IPS DF 6.9 (cell line): ENCODE measurements around the gene TXNDC2.

Experiments
- DNase-seq: peaks from one replicate; pipeline ENCODE4 v3.0.0-alpha.2; 2013; ENCODE audit warnings: low read depth, low spot score
- H3K27ac ChIP-seq: one replicate; pipeline ENCODE4 v1.5.1; 2013; ENCODE audit warnings: low read length, control low read depth
- H3K27me3 ChIP-seq: 2 replicates; pipeline ENCODE4 v1.6.1; 2013; ENCODE audit warnings: mild to moderate bottlenecking, low read length; ENCODE audit not compliant: control insufficient read depth, insufficient read depth
- H3K36me3 ChIP-seq: 2 replicates; pipeline ENCODE4 v1.6.1; 2013; ENCODE audit warnings: low read length; ENCODE audit not compliant: control insufficient read depth, insufficient read depth
- H3K4me1 ChIP-seq: 2 replicates; pipeline ENCODE4 v1.6.1; 2013; ENCODE audit warnings: low read length; ENCODE audit not compliant: control insufficient read depth, insufficient read depth
- H3K4me3 ChIP-seq: 2 replicates; pipeline ENCODE4 v1.5.1; 2013; ENCODE audit warnings: mild to moderate bottlenecking, low read length
- H3K9me3 ChIP-seq: 2 replicates; pipeline ENCODE4 v1.6.1; 2013; ENCODE audit warnings: low read length, inconsistent platforms; ENCODE audit not compliant: control insufficient read depth, insufficient read depth
- WGBS: extraction: QIAGEN DNeasy Blood & Tissue Kit; methylation state at CpG from one replicate; pipeline ENCODE4 v1.1.7; 2013; ENCODE audit warnings: mixed read lengths, missing lambda C conversion rate; ENCODE audit not compliant: insufficient read length, insufficient coverage; 5-methylcytosine and 5-hydroxymethylcytosine counted together

The TXNDC2 gene

GRCh38 chr18:9885170-9886004 is at the start of gene TXNDC2:
TSS of gene TXNDC2 (plus strand) at chr18:9885973. CDS start at chr18:9886681, 708 bp downstream.
- no peak within 1 kb of the TSS for H3K27ac ChIP-seq
- no peak within 1 kb of the TSS for H3K4me3 ChIP-seq
- H3K9me3 ChIP-seq: no peaks in the 10 kb centered on the region
- no CpG with 5 or more reads among the region's 8 CpGs for WGBS
- no peaks in the 10 kb centered on the region for H3K36me3 ChIP-seq
- no peak for DNase-seq
- no peaks in the 10 kb centered on the region for H3K27me3 ChIP-seq
- no peaks in the 10 kb centered on the region for H3K4me1 ChIP-seq

- H3K36me3 ChIP-seq: no peaks in the 10 kb centered on the region
- peak; percentile 63 for DNase-seq
- peaks cover 10% of the 10 kb centered on the region; the same call in 1 of the 2 replicates for H3K4me1 ChIP-seq
- no CpG with 5 or more reads among the region's 10 CpGs for WGBS
- no peaks in the 10 kb centered on the region for H3K27me3 ChIP-seq
- no peak overlapping the region for H3K4me3 ChIP-seq
- no peak overlapping the region for H3K27ac ChIP-seq
- H3K9me3 ChIP-seq: no peaks in the 10 kb centered on the region
These were observed 47.5 kb upstream of the TXNDC2 start for GRCh38 chr18:9838144-9838877.

GRCh38 chr18:9839211-9839610 is 46.6 kb upstream of the TXNDC2 start:
- no peak for DNase-seq
- Histone ChIP-seq H3K36me3 (no peaks in the 10 kb centered on the region), H3K27ac (no peak overlapping the region), H3K4me3 (no peak overlapping the region), H3K4me1 (peaks cover 10% of the 10 kb centered on the region; the same call in 1 of the 2 replicates), H3K9me3 (no peaks in the 10 kb centered on the region), H3K27me3 (no peaks in the 10 kb centered on the region)
- WGBS: no CpG with 5 or more reads among the region's 8 CpGs

DNA sequence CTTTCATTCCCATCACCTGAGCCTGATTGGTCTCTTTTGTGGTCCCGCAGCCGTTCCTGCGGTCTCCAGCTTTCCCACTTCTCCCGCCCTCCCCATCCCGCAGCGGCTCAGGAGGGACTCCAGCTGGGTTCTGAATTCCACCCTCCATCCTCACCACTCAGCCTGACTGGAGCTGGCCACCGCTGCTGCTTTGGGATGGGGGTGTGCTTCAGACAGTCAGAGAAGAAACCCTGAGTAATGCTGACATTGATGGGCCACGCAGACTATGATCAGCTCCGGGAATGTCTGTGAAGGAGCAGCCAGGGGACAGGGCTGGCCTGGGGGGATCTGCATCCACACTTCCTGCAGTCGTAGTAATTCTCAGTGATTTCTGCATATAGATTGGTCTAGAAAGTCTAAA is 45.9 kb upstream of the TXNDC2 start:
- DNase-seq: no peak
- no peak overlapping the region for H3K4me3 ChIP-seq
- H3K27me3 ChIP-seq: no peaks in the 10 kb centered on the region
- WGBS: no CpG with 5 or more reads among the region's 10 CpGs
- H3K9me3 ChIP-seq: no peaks in the 10 kb centered on the region
- H3K4me1 ChIP-seq: peaks cover 10% of the 10 kb centered on the region; the same call in 1 of the 2 replicates
- no peaks in the 10 kb centered on the region for H3K36me3 ChIP-seq
- H3K27ac ChIP-seq: no peak overlapping the region

- no peak for DNase-seq
- H3K36me3 ChIP-seq: no peaks in the 10 kb centered on the region
- no CpG with 5 or more reads among the region's 4 CpGs for WGBS
- no peak overlapping the region for H3K27ac ChIP-seq
- no peaks in the 10 kb centered on the region for H3K27me3 ChIP-seq
- H3K4me1 ChIP-seq: peaks cover 8% of the 10 kb centered on the region; the same call in 1 of the 2 replicates
- H3K4me3 ChIP-seq: no peak overlapping the region
- no peaks in the 10 kb centered on the region for H3K9me3 ChIP-seq
These were observed 44.0 kb upstream of the TXNDC2 start for GRCh38 chr18:9841752-9842151.

- Histone ChIP-seq H3K4me1 (peaks cover 8% of the 10 kb centered on the region; the same call in 1 of the 2 replicates), H3K36me3 (no peaks in the 10 kb centered on the region), H3K4me3 (no peak overlapping the region), H3K27me3 (no peaks in the 10 kb centered on the region), H3K27ac (no peak overlapping the region), H3K9me3 (no peaks in the 10 kb centered on the region)
- no peak for DNase-seq
- WGBS: no CpG with 5 or more reads among the region's 6 CpGs
These were observed 43.3 kb upstream of the TXNDC2 start for GRCh38 chr18:9842448-9842847.

DNA sequence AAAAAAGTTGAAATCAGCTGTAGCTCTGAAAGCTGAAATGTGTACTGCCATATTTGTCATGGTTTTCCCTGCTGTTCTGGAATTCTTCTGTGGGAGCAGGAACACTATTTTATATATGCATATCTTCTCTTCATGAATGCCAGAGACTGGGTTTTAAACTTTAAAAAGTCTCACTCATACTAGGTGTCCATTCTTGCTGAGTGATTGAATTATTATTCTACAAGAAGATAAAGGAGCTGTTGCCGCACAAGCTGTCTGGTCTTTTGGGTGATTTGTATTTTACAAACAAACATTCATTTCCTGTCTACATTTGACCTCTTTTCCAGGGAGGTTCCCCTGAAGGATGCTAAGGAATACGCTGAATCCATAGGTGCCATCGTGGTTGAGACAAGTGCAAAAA is 40.5 kb upstream of the TXNDC2 start:
- Histone ChIP-seq H3K27ac (no peak overlapping the region), H3K4me3 (no peak overlapping the region), H3K4me1 (peaks cover 1% of the 10 kb centered on the region), H3K9me3 (no peaks in the 10 kb centered on the region), H3K27me3 (no peaks in the 10 kb centered on the region), H3K36me3 (no peaks in the 10 kb centered on the region; the same call in 1 of the 2 replicates)
- WGBS: no CpG with 5 or more reads among the region's 3 CpGs
- no peak for DNase-seq

- peaks cover 1% of the 10 kb centered on the region for H3K4me1 ChIP-seq
- WGBS: no CpG with 5 or more reads among the region's 10 CpGs
- no peaks in the 10 kb centered on the region for H3K9me3 ChIP-seq
- no peaks in the 10 kb centered on the region for H3K27me3 ChIP-seq
- no peaks in the 10 kb centered on the region; the same call in 1 of the 2 replicates for H3K36me3 ChIP-seq
- no peak overlapping the region for H3K4me3 ChIP-seq
- DNase-seq: no peak
- no peak overlapping the region for H3K27ac ChIP-seq
These were observed 39.4 kb upstream of the TXNDC2 start for GRCh38 chr18:9846162-9846925.

DNA sequence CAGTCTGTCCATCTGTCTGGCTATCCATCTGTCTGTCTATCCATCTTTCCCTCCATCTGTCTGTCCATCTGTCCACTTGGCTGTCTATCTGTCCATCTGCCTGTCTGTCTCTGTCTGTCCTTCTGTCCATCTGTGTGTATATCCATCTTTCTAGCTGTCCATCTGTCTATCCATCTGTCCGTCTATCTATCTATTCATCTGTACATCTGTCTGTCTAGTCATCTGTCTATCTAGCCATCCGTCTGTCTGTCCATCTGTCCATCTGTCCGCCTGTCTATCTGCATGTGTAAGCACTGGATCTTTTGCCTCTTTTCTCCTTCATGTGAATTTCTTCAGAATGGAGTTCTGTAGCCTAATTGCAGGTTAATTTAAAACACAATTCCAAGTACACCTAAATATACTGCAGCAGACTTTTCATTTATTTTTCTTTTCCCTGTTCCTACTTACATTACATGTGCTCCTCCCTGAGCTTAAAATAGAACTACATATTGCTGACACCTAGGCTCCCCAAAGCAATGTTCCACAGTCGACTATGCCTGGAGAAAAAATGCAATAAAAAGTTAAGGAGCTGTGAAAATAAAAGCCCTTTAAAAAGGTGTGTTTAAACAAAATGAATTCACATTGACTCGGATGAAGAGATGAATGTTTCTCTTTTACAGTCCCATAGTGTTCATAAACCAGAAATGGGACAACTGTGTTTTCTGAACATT is 37.4 kb upstream of the TXNDC2 start:
- Histone ChIP-seq H3K4me3 (no peak overlapping the region), H3K36me3 (no peaks in the 10 kb centered on the region; the same call in 1 of the 2 replicates), H3K27ac (no peak overlapping the region), H3K27me3 (no peaks in the 10 kb centered on the region), H3K9me3 (no peaks in the 10 kb centered on the region), H3K4me1 (peaks cover 1% of the 10 kb centered on the region)
- DNase-seq: no peak
- no CpG with 5 or more reads among the region's 5 CpGs for WGBS
